Cardiac fibroblast (primary cell): ENCODE results near the gene RBM34.

Experiments used
- DNase-seq, 2 donors: peaks; one replicate each; pipeline versions ENCODE4 v3.0.0 to v3.0.0-alpha.2; 2010; ENCODE audit warnings: low read depth in 2 of 2
- H3K4me3 ChIP-seq, 2 donors: replicated peaks in 1 of 2; 1 replicate in 1 of 2; 2 replicates in 1 of 2; pipeline ENCODE4 v1.5.1; 2011; ENCODE audit warnings: low read depth in 2 of 2, low read length in 2 of 2, mild to moderate bottlenecking in 2 of 2, moderate library complexity in 1 of 2
- TF ChIP-seq, protein P1 (sequence below): IDR thresholded peaks from one replicate; pipeline ENCODE4 v1.5.1; 2011; ENCODE audit warnings: low read depth, mild to moderate bottlenecking, low read length, inconsistent platforms

The RBM34 gene

DNA sequence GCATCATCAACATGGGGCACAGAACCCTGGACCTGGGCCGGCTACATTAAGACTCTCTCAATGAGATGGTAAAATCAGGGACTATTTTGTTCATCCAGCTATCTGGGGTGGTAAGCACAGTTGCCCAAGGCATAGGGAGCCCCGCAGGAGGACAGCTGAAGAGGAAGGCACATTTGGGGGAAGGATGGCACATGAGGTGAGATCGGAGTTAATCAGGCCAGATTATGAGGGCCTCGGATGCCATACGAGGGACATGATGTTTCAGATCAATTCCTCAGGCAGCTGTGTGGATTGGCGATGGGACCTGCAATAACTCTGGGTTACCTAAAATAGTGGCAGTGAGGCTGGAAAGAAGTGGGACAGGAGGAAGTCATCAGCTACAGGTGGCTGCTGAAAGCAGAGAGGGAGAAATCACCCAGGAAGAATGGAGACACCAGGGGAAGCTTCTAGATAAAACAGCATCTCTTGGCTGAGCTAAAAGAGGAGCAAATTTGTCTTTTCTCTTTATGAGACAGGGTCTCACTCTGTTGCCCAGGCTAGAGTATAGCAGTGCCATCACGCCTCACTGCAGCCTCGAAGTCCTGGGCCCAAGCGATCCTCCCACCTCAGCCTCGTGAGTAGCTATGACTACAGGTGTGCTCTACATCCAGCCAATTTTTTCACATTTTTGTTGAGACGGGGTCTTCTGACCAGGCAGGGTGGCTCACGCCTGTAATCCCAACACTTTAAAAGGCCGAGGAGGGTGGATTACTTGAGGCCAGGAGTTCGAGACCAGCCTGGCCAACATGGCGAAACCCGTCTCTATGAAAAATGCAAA lies 53.5 kb downstream of the RBM34 start:
- DNase-seq, result no peak
- no peak overlapping the region for H3K4me3 ChIP-seq
- TF ChIP-seq, protein P1, sequence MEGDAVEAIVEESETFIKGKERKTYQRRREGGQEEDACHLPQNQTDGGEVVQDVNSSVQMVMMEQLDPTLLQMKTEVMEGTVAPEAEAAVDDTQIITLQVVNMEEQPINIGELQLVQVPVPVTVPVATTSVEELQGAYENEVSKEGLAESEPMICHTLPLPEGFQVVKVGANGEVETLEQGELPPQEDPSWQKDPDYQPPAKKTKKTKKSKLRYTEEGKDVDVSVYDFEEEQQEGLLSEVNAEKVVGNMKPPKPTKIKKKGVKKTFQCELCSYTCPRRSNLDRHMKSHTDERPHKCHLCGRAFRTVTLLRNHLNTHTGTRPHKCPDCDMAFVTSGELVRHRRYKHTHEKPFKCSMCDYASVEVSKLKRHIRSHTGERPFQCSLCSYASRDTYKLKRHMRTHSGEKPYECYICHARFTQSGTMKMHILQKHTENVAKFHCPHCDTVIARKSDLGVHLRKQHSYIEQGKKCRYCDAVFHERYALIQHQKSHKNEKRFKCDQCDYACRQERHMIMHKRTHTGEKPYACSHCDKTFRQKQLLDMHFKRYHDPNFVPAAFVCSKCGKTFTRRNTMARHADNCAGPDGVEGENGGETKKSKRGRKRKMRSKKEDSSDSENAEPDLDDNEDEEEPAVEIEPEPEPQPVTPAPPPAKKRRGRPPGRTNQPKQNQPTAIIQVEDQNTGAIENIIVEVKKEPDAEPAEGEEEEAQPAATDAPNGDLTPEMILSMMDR, result no peak

GRCh38 chr1:235106457-235106856 lies 54.6 kb downstream of the RBM34 start:
- no peak overlapping the region for H3K4me3 ChIP-seq

GRCh38 chr1:235105051-235106043 lies 55.7 kb downstream of the RBM34 start:
- TF ChIP-seq, protein P1, result no peak
- no peak overlapping the region for H3K4me3 ChIP-seq
- no peak for DNase-seq

More at GRCh38 chr1:235106457-235106856, 54.6 kb downstream of the RBM34 start:
- TF ChIP-seq, protein P1, result no peak
- DNase-seq, result no peak

DNA sequence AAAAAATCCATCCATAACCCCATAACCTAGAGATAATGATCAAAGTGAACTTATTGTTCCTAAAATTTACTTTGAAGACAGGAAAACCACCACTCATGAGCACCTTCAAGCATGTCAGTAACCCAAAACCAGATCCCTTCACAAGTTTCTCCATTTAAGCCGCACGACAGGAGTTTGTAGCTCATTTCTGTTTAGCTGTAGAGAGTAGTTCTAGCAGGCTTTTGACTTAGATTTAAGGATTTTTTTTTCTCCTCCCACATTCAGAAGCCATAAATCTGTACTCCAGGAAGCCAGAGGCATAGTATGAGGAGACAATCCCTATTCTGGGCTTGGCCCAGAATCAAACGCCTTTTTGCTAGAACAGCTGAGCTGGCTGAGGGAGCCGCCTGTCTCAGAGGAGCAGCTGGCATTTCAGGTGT lies 58.0 kb downstream of the RBM34 start:
- H3K4me3 ChIP-seq, result no peak overlapping the region
- TF ChIP-seq, protein P1, result no peak
- no peak for DNase-seq

DNA sequence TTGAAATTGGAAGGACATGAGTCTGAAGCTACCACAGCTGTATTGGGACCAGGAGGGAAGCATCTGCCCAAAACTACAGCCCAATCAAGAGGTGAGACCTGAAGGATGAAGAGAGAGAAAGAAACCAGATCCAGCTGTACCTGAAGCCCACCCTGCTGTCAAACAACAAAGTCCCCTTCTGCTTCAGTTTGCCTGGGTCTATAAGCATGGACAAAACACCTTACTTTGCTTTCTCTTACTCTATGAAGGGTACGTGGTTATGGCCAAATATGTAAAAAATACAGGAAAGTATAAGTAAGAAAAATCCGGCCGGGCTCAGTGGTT lies 58.8 kb downstream of the RBM34 start:
- DNase-seq, result no peak
- TF ChIP-seq, protein P1, result no peak
- no peak overlapping the region for H3K4me3 ChIP-seq

DNA sequence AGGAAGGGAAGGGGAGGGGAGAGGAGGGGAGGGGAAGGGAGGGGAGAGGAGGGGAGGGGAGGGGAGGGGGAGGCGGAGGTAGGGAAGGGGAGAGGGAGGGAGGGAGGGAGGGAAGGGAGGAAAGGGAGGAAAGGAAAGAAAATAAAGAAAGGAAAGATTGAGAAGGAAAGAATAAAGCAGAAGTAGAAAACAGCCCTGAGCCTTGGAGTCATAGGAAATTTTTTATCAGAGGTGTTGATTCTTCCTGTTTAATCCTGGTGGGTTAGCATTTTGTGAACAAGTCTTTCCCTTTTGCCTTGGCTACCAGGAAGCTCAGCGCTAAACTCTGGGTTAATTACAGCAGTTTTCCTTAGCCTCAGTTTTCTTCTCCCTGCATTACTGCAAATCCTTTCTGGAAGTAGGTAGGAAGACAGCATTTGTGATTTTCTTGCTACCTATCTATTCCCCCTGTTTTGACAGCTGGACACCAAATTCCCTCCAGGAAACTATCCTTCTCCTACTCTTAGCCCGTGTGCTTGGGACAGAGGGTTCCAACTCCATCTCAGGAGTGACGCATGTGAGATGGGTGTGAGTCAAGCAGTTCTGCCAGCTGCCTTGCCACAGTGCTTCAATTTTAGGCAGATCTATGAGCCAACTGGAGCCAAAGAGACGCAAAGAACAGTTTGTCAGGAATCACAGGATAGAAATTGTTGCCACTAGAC lies 59.3 kb downstream of the RBM34 start:
- TF ChIP-seq, protein P1, result no peak
- DNase-seq, result peak in 1 of 2 donors; percentile 43
- no peak overlapping the region for H3K4me3 ChIP-seq
